A673 (cell line): ENCODE data around the gene GMNC.

Experiments used
- CTCF ChIP-seq: fragments of 300-800, 200-600 bp; sonication (generic); conservative IDR thresholded peaks from 2 replicates; pipeline ENCODE4 v1.5.1; 2017; ENCODE audit warnings: low read depth, mild to moderate bottlenecking, antibody characterized with exemption, low read length, moderate library complexity, mixed read lengths
- EZH2 ChIP-seq: fragments of 200-600 bp; sonication (generic); IDR thresholded peaks from 2 replicates; pipeline ENCODE4 v1.6.1; 2017; ENCODE audit warnings: borderline replicate concordance, low read depth, mild to moderate bottlenecking, mixed read lengths, antibody characterized with exemption, low read length; ENCODE audit not compliant: poor library complexity, severe bottlenecking

- no peak for TF ChIP-seq CTCF
- TF ChIP-seq EZH2 = no peak
Measured at GRCh38 chr3:190830031-190830430, 32.5 kb downstream of the GMNC start.
